Measurements from ENCODE around the gene TTLL6. TPM values are rescaled to one million over a fixed set of nuclear protein-coding genes. Genes with fewer than 3 reads are reported as not detected.

The TTLL6 gene
- total RNA-seq, 2 experiments from 2014 or later = not detected

DNA sequence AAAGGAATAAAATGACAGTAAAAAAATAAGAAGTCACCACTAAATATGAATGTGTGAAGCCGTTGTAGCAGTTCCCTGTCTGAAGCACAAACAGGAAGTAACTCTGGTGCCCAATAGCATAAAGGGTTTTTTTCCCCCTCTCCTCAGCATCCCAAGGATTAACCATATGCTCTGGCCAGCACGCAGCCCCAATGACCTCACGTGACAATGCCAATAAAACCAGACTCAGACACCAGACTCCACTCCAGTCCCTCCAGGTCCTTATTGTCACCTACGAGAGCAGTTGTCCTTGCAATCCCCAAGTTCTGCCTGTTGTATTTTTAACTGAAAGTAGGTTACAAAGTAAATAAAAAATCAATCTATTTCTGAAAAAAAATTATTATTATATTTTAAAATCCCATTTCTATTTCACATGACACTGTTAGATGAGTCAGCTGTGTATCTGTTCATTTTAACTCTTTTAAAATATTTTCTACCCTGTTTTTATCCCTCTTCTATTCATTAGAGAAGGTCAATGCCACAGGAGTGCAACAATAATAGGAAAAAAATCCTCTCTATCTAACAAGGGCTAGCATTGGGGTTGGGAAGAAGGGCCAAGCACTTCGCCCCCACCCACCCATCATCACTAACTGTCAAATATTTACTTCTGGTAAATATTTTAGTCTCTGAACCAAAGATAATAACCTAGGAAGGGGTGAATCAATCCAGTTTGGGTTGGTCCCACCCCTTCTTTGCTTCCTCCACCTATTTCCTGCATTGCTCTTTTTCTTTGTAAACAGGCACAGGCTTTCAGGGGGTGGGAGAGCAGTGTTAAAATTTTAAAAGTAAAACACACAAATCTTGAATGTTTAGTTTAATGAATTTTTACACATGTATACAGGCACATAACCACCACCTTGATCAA lies 101.3 kb downstream of the TTLL6 start:
- Mint-ChIP-seq H3K27me3 (peaks cover 61% of the 10 kb centered on the region), H3K4me1 (ENCODE audit: low read depth) (peaks cover 16% of the 10 kb centered on the region), H3K27ac (no peak overlapping the region), H3K4me3 (no peak overlapping the region), H3K9me3 (no peaks in the 10 kb centered on the region), H3K36me3 (ENCODE audit: low read depth) (no peaks in the 10 kb centered on the region)
- ATAC-seq = no peak
- TF ChIP-seq, protein P1, sequence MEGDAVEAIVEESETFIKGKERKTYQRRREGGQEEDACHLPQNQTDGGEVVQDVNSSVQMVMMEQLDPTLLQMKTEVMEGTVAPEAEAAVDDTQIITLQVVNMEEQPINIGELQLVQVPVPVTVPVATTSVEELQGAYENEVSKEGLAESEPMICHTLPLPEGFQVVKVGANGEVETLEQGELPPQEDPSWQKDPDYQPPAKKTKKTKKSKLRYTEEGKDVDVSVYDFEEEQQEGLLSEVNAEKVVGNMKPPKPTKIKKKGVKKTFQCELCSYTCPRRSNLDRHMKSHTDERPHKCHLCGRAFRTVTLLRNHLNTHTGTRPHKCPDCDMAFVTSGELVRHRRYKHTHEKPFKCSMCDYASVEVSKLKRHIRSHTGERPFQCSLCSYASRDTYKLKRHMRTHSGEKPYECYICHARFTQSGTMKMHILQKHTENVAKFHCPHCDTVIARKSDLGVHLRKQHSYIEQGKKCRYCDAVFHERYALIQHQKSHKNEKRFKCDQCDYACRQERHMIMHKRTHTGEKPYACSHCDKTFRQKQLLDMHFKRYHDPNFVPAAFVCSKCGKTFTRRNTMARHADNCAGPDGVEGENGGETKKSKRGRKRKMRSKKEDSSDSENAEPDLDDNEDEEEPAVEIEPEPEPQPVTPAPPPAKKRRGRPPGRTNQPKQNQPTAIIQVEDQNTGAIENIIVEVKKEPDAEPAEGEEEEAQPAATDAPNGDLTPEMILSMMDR (IDR thresholded peaks at IDR 0.05) = no peak
- ChIA-PET CTCF (interaction anchor here (0.7 to 3.7 kb wide), 5 partner anchors 9 to 163 kb away, joined by 3 to 24 read pairs (median 6); no protein-coding TSS in a partner anchor), POLR2A (interaction anchor here (0.7 to 1.1 kb wide), 3 partner anchors 13 to 40 kb away, joined by 3 to 4 read pairs (median 3); partner anchors contain the start of gene HOXB13)
- DNase-seq = no peak
- intact Hi-C loops (cut with micrococcal nuclease) = loop anchor here (5.0 kb wide), 1 partner anchor 37 kb away; no protein-coding TSS in a partner anchor

Small RNA genes within 50 kb of the gene (microRNA-seq; reads per million reads assigned to microRNA genes)
- gene MIR3185 (ENCODE audit: borderline microRNAs expressed, borderline replicate concordance) = not detected

Other genes starting within 250 kb of the TTLL6 start
- 1 to 10 TPM; 1.7 to 2.0 TPM for gene HOXB4, start 238.9 kb downstream of the TTLL6 start, total RNA-seq
- gene HOXB3, start 227.0 kb downstream of the TTLL6 start, total RNA-seq = 1 to 10 TPM; 1.4 to 2.0 TPM
- gene HOXB5, start 223.4 kb downstream of the TTLL6 start, total RNA-seq = not detected
- gene HOXB6, start 212.2 kb downstream of the TTLL6 start, total RNA-seq = not detected
- gene HOXB7, start 206.2 kb downstream of the TTLL6 start, total RNA-seq = 1 to 10 TPM in 1 of 2 experiments, under 1 TPM in 1; 0.50 to 1.0 TPM
- gene HOXB8, start 201.9 kb downstream of the TTLL6 start, total RNA-seq = not detected
- gene HOXB9, start 190.9 kb downstream of the TTLL6 start, total RNA-seq = 1 to 10 TPM; 6.9 to 7.0 TPM
- gene PRAC1, start 94.7 kb downstream of the TTLL6 start, total RNA-seq = not detected
- gene PRAC2, start 94.0 kb downstream of the TTLL6 start, total RNA-seq = not detected
- not detected for gene HOXB13, start 88.5 kb downstream of the TTLL6 start, total RNA-seq
- 10 to 100 TPM; 69.2 to 73.1 TPM for gene CALCOCO2, start 13.8 kb upstream of the TTLL6 start, total RNA-seq
- gene ATP5MC1, start 75.6 kb upstream of the TTLL6 start, total RNA-seq = 100 to 1,000 TPM; 125 to 131 TPM
- 10 to 100 TPM; 71.1 to 74.3 TPM for gene UBE2Z, start 91.2 kb upstream of the TTLL6 start, total RNA-seq
- 10 to 100 TPM; 87.5 to 99.7 TPM for gene SNF8, start 127.6 kb upstream of the TTLL6 start, total RNA-seq
- not detected for gene GIP, start 151.4 kb upstream of the TTLL6 start, total RNA-seq
- under 1 TPM; 0.18 to 0.51 TPM for gene IGF2BP1, start 180.2 kb upstream of the TTLL6 start, total RNA-seq